ENCODE results near the gene FLRT2. TPM values are rescaled to one million over a fixed set of nuclear protein-coding genes. Genes with fewer than 3 reads are reported as not detected.

The FLRT2 gene
- total RNA-seq, 1 experiment from 2014 or later: 0.07 TPM

DNA sequence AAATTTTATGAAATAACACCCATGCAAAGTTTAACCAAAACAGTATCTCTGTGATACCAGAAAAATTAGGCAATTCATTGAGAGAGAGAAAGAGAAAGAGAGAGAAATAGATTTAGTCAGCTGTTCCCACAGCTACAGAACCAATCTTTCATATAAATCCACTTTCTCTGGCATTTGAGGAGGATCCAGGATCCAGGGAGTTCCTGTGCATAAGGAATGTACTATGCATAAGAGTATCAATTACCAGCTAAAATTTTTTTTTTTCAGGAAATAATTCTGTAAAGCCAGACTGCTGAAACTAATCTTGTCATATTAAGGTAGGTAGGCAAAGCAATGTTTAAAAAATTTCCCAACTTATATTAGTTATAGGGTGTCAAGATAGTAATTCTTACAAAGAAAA is 133.7 kb downstream of the FLRT2 start:
- no peaks in the 10 kb centered on the region for H3K9me2 ChIP-seq (replicated peaks; ENCODE audit: low read length)
- H3K27ac ChIP-seq (ENCODE audit: low read length): no peak overlapping the region
- no peaks in the 10 kb centered on the region for H3K36me3 ChIP-seq (ENCODE audit: low read depth, low read length)
- H2AFZ ChIP-seq (ENCODE audit: low read length): no peak overlapping the region
- H4K20me1 ChIP-seq (ENCODE audit: low read length): no peaks in the 10 kb centered on the region
- H3K9me3 ChIP-seq (ENCODE audit: low read length): no peaks in the 10 kb centered on the region
- CTCF ChIA-PET: no interaction called here
- no peak overlapping the region for H3K9ac ChIP-seq (ENCODE audit: low read length)
- no peak overlapping the region for H3K4me3 ChIP-seq (ENCODE audit: low read length)
- peaks cover 6% of the 10 kb centered on the region; the same call in 1 of the 2 replicates for H3K27me3 ChIP-seq (ENCODE audit: low read length)
- ATAC-seq (no peak), DNase-seq (no peak)
- TF ChIP-seq, protein P1, sequence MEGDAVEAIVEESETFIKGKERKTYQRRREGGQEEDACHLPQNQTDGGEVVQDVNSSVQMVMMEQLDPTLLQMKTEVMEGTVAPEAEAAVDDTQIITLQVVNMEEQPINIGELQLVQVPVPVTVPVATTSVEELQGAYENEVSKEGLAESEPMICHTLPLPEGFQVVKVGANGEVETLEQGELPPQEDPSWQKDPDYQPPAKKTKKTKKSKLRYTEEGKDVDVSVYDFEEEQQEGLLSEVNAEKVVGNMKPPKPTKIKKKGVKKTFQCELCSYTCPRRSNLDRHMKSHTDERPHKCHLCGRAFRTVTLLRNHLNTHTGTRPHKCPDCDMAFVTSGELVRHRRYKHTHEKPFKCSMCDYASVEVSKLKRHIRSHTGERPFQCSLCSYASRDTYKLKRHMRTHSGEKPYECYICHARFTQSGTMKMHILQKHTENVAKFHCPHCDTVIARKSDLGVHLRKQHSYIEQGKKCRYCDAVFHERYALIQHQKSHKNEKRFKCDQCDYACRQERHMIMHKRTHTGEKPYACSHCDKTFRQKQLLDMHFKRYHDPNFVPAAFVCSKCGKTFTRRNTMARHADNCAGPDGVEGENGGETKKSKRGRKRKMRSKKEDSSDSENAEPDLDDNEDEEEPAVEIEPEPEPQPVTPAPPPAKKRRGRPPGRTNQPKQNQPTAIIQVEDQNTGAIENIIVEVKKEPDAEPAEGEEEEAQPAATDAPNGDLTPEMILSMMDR (conservative IDR thresholded peaks at IDR 0.05; ENCODE audit: low read depth, low read length): no peak
- TF ChIP-seq EZH2 (IDR thresholded peaks at IDR 0.05; ENCODE audit: low read length, unreplicated experiment) (no peak), EZH2phosphoT487 (IDR thresholded peaks at IDR 0.05; ENCODE audit: borderline replicate concordance, low read length) (no peak)
- H3K79me2 ChIP-seq (ENCODE audit: low read length): no peaks in the 10 kb centered on the region
- POLR2A ChIA-PET (ENCODE audit: unreplicated experiment): interaction anchor here (0.6 kb wide), 1 partner anchor 232 kb away, joined by 4 read pairs; no protein-coding TSS in a partner anchor
- H3K4me1 ChIP-seq (ENCODE audit: insufficient read depth, low read length): no peaks in the 10 kb centered on the region
- no peaks in the 10 kb centered on the region for H3F3A ChIP-seq (ENCODE audit: low read length, unreplicated experiment)
- intact Hi-C loops (cut with micrococcal nuclease): no loop called here
- BruUV-seq (replicated peaks): no TSS peak
- H3K4me2 ChIP-seq (ENCODE audit: low read length): no peak overlapping the region

DNA sequence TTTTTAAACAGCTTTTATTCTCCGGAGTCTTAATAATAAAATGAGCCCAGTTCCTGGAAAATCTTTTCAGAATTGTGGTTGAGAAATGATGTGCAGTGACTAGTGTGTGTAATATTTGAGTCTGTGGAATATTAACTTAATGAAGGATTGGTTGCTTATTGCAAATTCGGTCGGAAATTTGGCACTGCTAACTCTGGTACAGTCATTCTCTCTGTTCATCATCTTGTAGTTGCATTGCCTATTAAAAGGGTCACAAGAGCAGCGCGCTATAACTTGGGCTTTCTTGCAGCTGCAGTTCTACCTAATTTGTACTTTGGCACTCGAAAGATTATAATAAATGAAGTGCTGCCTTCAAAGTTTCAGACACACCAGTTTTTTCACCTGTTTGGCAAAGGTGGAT is 146.0 kb downstream of the FLRT2 start:
- intact Hi-C loops (cut with micrococcal nuclease): no loop called here
- no peak for DNase-seq
- no peaks in the 10 kb centered on the region for H3F3A ChIP-seq (ENCODE audit: low read length, unreplicated experiment)
- H3K4me1 ChIP-seq (ENCODE audit: insufficient read depth, low read length): no peaks in the 10 kb centered on the region
- H3K9me2 ChIP-seq (replicated peaks; ENCODE audit: low read length): no peaks in the 10 kb centered on the region
- H2AFZ ChIP-seq (ENCODE audit: low read length): no peak overlapping the region
- H3K9ac ChIP-seq (ENCODE audit: low read length): no peak overlapping the region
- H3K27me3 ChIP-seq (ENCODE audit: low read length): no peaks in the 10 kb centered on the region
- no peak for ATAC-seq
- H3K36me3 ChIP-seq (ENCODE audit: low read depth, low read length): no peaks in the 10 kb centered on the region
- ChIA-PET POLR2A (ENCODE audit: unreplicated experiment) (no interaction called here), CTCF (no interaction called here)
- no TSS peak for BruUV-seq (replicated peaks)
- H3K4me2 ChIP-seq (ENCODE audit: low read length): no peak overlapping the region
- TF ChIP-seq, protein P1 (conservative IDR thresholded peaks at IDR 0.05; ENCODE audit: low read depth, low read length): no peak
- TF ChIP-seq EZH2phosphoT487 (IDR thresholded peaks at IDR 0.05; ENCODE audit: borderline replicate concordance, low read length): no peak
- H3K79me2 ChIP-seq (ENCODE audit: low read length): no peaks in the 10 kb centered on the region
- H4K20me1 ChIP-seq (ENCODE audit: low read length): no peaks in the 10 kb centered on the region
- no peak overlapping the region for H3K4me3 ChIP-seq (ENCODE audit: low read length)
- H3K27ac ChIP-seq (ENCODE audit: low read length): no peak overlapping the region
- H3K9me3 ChIP-seq (ENCODE audit: low read length): 0 out of 2 replicates have a peak, but pooled peaks cover 12% of the 10 kb centered on the region

DNA sequence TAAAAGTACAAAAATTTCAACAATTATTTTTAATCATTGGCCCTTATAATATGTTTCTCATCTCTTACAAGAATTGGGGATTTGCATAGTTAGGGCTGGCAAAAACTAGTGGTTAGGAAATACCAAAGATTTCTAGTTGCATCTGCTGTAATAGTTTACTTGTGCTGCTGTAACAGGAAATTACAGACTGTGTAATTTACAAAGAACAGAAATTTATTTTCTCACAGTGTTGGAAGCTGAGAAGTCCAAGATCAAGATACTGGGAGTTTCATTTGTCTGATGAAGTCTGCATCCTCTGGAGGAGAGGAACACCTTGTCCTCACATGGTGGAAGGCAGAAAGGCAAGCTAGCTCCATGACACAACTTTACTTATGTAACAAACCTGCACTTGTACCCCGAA is 157.0 kb downstream of the FLRT2 start:
- ChIA-PET CTCF (no interaction called here), POLR2A (ENCODE audit: unreplicated experiment) (no interaction called here)
- no peaks in the 10 kb centered on the region for H3K36me3 ChIP-seq (ENCODE audit: low read depth, low read length)
- H3K27ac ChIP-seq (ENCODE audit: low read length): no peak overlapping the region
- no peaks in the 10 kb centered on the region for H3F3A ChIP-seq (ENCODE audit: low read length, unreplicated experiment)
- H3K9ac ChIP-seq (ENCODE audit: low read length): no peak overlapping the region
- intact Hi-C loops (cut with micrococcal nuclease): no loop called here
- H3K9me2 ChIP-seq (replicated peaks; ENCODE audit: low read length): no peaks in the 10 kb centered on the region
- BruUV-seq (replicated peaks): no TSS peak
- TF ChIP-seq, protein P1 (conservative IDR thresholded peaks at IDR 0.05; ENCODE audit: low read depth, low read length): no peak
- TF ChIP-seq EZH2 (IDR thresholded peaks at IDR 0.05; ENCODE audit: low read length, unreplicated experiment): no peak
- no peak for TF ChIP-seq EZH2phosphoT487 (IDR thresholded peaks at IDR 0.05; ENCODE audit: borderline replicate concordance, low read length)
- H3K9me3 ChIP-seq (ENCODE audit: low read length): no peaks in the 10 kb centered on the region
- H3K4me2 ChIP-seq (ENCODE audit: low read length): no peak overlapping the region
- H3K4me1 ChIP-seq (ENCODE audit: insufficient read depth, low read length): no peaks in the 10 kb centered on the region
- no peak overlapping the region for H3K4me3 ChIP-seq (ENCODE audit: low read length)
- H3K27me3 ChIP-seq (ENCODE audit: low read length): no peaks in the 10 kb centered on the region
- ATAC-seq (no peak), DNase-seq (no peak)
- H3K79me2 ChIP-seq (ENCODE audit: low read length): no peaks in the 10 kb centered on the region
- no peaks in the 10 kb centered on the region for H4K20me1 ChIP-seq (ENCODE audit: low read length)
- no peak overlapping the region for H2AFZ ChIP-seq (ENCODE audit: low read length)

Measured in PC-3 (cell line).